Glutamatergic neuron (in vitro differentiated cells): ENCODE measurements around the gene DPM2. TPM values are rescaled to one million over a fixed set of nuclear protein-coding genes. Genes with fewer than 3 reads are reported as not detected.

ENCODE experiments used
- DNase-seq: peaks from one replicate; pipeline ENCODE4 v3.0.0; 2022
- H3K27ac Mint-ChIP-seq: one replicate; pipeline ENCODE4 v1.8.0; 2020; ENCODE audit warnings: mild to moderate bottlenecking, mixed read lengths, inconsistent platforms; ENCODE audit not compliant: unreplicated experiment
- H3K27me3 Mint-ChIP-seq: one replicate; pipeline ENCODE4 v1.8.0; 2020; ENCODE audit warnings: mild to moderate bottlenecking, moderate library complexity, mixed read lengths, inconsistent platforms; ENCODE audit not compliant: unreplicated experiment
- H3K36me3 Mint-ChIP-seq: one replicate; pipeline ENCODE4 v1.8.0; 2020; ENCODE audit warnings: mild to moderate bottlenecking, mixed read lengths, inconsistent platforms; ENCODE audit not compliant: unreplicated experiment
- H3K4me1 Mint-ChIP-seq: one replicate; pipeline ENCODE4 v1.8.0; 2020; ENCODE audit warnings: mild to moderate bottlenecking, low read depth, mixed read lengths, inconsistent platforms; ENCODE audit not compliant: unreplicated experiment
- H3K4me3 Mint-ChIP-seq: one replicate; pipeline ENCODE4 v1.8.0; 2020; ENCODE audit warnings: mild to moderate bottlenecking, mixed read lengths, inconsistent platforms; ENCODE audit not compliant: unreplicated experiment
- H3K9me3 Mint-ChIP-seq: one replicate; pipeline ENCODE4 v1.8.0; 2020; ENCODE audit warnings: mild to moderate bottlenecking, moderate library complexity, mixed read lengths, inconsistent platforms; ENCODE audit not compliant: unreplicated experiment
- total RNA-seq: library from RNA; stranded (reverse); fragmentation: NEBNext Ultra II Directional; extraction: Animal tissue kit (Norgen Biotek cat#: 25700); gene quantifications from one replicate; pipeline ENCODE4 v1.2.1, GENCODE V29; 2021; ENCODE audit not compliant: unreplicated experiment
- TF ChIP-seq, protein P1 (sequence below): fragments of 200-600 bp; sonication (generic); IDR thresholded peaks from one replicate; pipeline ENCODE4 v1.5.0; 2021; ENCODE audit not compliant: partially characterized antibody, unreplicated experiment

DPM2 gene
- total RNA-seq, 1 donor from 2014 or later = 35.3 TPM

DNA sequence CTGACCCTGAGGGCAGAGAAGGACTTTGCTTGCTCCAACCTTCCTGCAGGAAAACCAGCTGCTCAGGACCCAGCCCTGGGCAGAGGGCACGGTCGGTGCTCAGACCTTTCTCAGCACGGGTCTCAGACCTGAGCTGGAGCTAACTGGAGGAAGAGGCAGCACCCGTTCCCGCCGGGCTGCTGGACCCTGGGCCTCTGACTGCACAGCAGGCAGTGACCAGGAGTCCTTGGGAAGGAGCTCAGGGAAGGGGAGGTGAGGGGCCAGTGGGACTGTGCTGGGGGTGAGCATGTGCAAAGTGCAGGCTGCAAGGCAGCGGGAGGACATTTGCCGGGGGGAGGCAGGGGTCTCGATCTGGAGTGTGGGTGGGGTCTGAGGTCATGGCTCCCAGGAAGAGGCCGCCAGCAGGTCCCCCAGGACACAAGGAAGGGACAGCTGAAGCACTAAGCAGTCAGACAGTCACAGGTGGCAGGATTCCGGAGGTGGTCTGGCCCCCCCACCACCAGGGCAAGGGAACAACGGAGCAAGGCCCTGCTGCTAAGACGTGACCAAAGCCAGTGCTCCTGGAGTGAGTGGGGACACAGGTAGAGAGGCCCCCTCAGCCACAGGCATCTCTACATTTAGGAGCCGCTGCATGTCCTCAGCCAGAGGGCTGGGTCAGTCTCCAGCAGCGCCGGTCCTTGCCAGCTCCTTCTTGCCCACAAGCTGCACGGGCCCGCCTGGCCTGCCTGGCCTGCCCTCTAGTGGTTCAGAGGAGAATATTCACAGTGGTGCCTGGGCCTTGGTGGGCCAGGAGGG is 4.8 kb upstream of the DPM2 start:
- H3K27ac Mint-ChIP-seq = peak overlapping the region; percentile 38
- H3K9me3 Mint-ChIP-seq = peaks cover 6% of the 10 kb centered on the region
- H3K4me3 Mint-ChIP-seq = no peak overlapping the region
- H3K36me3 Mint-ChIP-seq = no peaks in the 10 kb centered on the region
- peak; percentile 82 for DNase-seq
- TF ChIP-seq, protein P1, sequence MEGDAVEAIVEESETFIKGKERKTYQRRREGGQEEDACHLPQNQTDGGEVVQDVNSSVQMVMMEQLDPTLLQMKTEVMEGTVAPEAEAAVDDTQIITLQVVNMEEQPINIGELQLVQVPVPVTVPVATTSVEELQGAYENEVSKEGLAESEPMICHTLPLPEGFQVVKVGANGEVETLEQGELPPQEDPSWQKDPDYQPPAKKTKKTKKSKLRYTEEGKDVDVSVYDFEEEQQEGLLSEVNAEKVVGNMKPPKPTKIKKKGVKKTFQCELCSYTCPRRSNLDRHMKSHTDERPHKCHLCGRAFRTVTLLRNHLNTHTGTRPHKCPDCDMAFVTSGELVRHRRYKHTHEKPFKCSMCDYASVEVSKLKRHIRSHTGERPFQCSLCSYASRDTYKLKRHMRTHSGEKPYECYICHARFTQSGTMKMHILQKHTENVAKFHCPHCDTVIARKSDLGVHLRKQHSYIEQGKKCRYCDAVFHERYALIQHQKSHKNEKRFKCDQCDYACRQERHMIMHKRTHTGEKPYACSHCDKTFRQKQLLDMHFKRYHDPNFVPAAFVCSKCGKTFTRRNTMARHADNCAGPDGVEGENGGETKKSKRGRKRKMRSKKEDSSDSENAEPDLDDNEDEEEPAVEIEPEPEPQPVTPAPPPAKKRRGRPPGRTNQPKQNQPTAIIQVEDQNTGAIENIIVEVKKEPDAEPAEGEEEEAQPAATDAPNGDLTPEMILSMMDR = peak; percentile 90
- H3K4me1 Mint-ChIP-seq = peaks cover 14% of the 10 kb centered on the region
- peaks cover 6% of the 10 kb centered on the region for H3K27me3 Mint-ChIP-seq

DNA sequence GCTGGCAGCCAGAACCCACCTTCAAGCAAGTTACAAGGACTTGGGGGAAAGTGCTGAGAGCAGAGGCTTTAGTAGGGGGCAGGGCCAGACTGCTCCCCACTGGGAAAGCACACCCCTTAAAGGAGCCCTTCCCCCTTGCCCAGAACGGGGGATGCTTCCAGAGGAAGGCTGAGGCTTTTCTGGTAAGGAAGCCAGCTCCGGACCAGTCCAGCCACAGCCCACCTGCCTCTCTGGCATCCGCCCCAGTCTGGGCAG is 4.2 kb upstream of the DPM2 start:
- H3K9me3 Mint-ChIP-seq = peaks cover 6% of the 10 kb centered on the region
- H3K36me3 Mint-ChIP-seq = no peaks in the 10 kb centered on the region
- H3K4me3 Mint-ChIP-seq = no peak overlapping the region
- H3K27me3 Mint-ChIP-seq = peaks cover 6% of the 10 kb centered on the region
- no peak for DNase-seq
- no peak overlapping the region for H3K27ac Mint-ChIP-seq
- H3K4me1 Mint-ChIP-seq = peaks cover 12% of the 10 kb centered on the region
- TF ChIP-seq, protein P1 = no peak

- no peaks in the 10 kb centered on the region for H3K36me3 Mint-ChIP-seq
- TF ChIP-seq, protein P1 = no peak
- DNase-seq = no peak
- H3K9me3 Mint-ChIP-seq = peaks cover 6% of the 10 kb centered on the region
- H3K27ac Mint-ChIP-seq = no peak overlapping the region
- H3K27me3 Mint-ChIP-seq = peaks cover 6% of the 10 kb centered on the region
- H3K4me3 Mint-ChIP-seq = no peak overlapping the region
- peaks cover 12% of the 10 kb centered on the region for H3K4me1 Mint-ChIP-seq
Measured at GRCh38 chr9:127941062-127941960, 3.7 kb upstream of the DPM2 start.

GRCh38 chr9:127940593-127940992 is 2.9 kb upstream of the DPM2 start:
- H3K36me3 Mint-ChIP-seq = no peaks in the 10 kb centered on the region
- H3K27me3 Mint-ChIP-seq = peaks cover 9% of the 10 kb centered on the region
- H3K27ac Mint-ChIP-seq = no peak overlapping the region
- H3K4me3 Mint-ChIP-seq = no peak overlapping the region
- DNase-seq = no peak
- H3K4me1 Mint-ChIP-seq = peaks cover 15% of the 10 kb centered on the region
- peaks cover 8% of the 10 kb centered on the region for H3K9me3 Mint-ChIP-seq
- TF ChIP-seq, protein P1 = no peak

- Mint-ChIP-seq H3K27me3 (peaks cover 16% of the 10 kb centered on the region), H3K4me1 (peaks cover 16% of the 10 kb centered on the region), H3K9me3 (peaks cover 6% of the 10 kb centered on the region), H3K4me3 (peak overlapping the region; percentile 55), H3K27ac (peak overlapping the region; percentile 59), H3K36me3 (no peaks in the 10 kb centered on the region)
- no peak for DNase-seq
- TF ChIP-seq, protein P1 = no peak
Measured at GRCh38 chr9:127938298-127938690, 640 bp upstream of the DPM2 start.
